Progenitor cell of endocrine pancreas (in vitro differentiated cells): ENCODE data around the gene TMEM61. TPM values are rescaled to one million over a fixed set of nuclear protein-coding genes. Genes with fewer than 3 reads are reported as not detected.

Source experiments
- DNase-seq: peaks from one replicate; pipeline ENCODE4 v3.0.0; 2021; ENCODE audit warnings: low spot score; ENCODE audit not compliant: unreplicated experiment
- H3K27ac Mint-ChIP-seq: 2 replicates; pipeline ENCODE4 v1.8.0; 2021; ENCODE audit warnings: mild to moderate bottlenecking, moderate library complexity, mixed read lengths
- H3K27me3 Mint-ChIP-seq: 2 replicates; pipeline ENCODE4 v1.8.0; 2021; ENCODE audit warnings: mixed read lengths
- H3K36me3 Mint-ChIP-seq: 2 replicates; pipeline ENCODE4 v1.8.0; 2022; ENCODE audit warnings: mixed read lengths; ENCODE audit not compliant: insufficient read depth
- H3K4me1 Mint-ChIP-seq: 2 replicates; pipeline ENCODE4 v1.8.0; 2021; ENCODE audit warnings: low read depth, mixed read lengths
- H3K4me3 Mint-ChIP-seq: 2 replicates; pipeline ENCODE4 v1.8.0; 2021; ENCODE audit warnings: low read depth, mild to moderate bottlenecking, moderate library complexity, mixed read lengths
- H3K9me3 Mint-ChIP-seq: 2 replicates; pipeline ENCODE4 v1.8.0; 2021; ENCODE audit warnings: low read depth, mixed read lengths
- total RNA-seq: library from RNA; stranded (reverse); gene quantifications from 2 replicates; pipeline ENCODE4 v1.2.1, GENCODE V29; 2021
- TF ChIP-seq, protein P1 (sequence below): fragments of 200-600 bp; sonication (generic); IDR thresholded peaks from one replicate; pipeline ENCODE4 v1.5.0; 2021; ENCODE audit warnings: antibody characterized with exemption, mild to moderate bottlenecking; ENCODE audit not compliant: unreplicated experiment

Gene TMEM61
- total RNA-seq, 1 donor from 2014 or later = 0.53 TPM

DNA sequence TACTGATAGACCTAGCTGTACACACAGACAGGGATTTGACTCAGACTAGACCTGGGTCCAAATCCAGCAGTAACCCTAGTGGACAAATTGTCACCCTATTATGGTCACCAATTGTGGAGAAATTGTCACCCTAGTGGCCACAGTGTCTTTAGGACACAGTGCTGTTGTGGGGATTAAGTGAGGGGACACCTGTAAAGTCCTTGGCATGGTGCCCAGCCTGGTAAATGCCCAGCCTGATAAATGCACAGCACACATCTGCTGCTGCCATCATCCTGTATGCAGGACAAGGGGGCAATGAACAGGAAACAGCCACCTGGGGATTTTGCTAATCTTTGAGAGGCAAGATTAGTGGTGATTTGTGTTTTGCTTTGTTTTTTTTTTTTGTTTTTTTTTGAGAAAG is 2.3 kb downstream of the TMEM61 start:
- peaks cover 5% of the 10 kb centered on the region for H3K4me1 Mint-ChIP-seq
- H3K27me3 Mint-ChIP-seq = peaks cover 68% of the 10 kb centered on the region
- H3K9me3 Mint-ChIP-seq = no peaks in the 10 kb centered on the region
- H3K4me3 Mint-ChIP-seq = no peak overlapping the region
- no peak for DNase-seq
- TF ChIP-seq, protein P1, sequence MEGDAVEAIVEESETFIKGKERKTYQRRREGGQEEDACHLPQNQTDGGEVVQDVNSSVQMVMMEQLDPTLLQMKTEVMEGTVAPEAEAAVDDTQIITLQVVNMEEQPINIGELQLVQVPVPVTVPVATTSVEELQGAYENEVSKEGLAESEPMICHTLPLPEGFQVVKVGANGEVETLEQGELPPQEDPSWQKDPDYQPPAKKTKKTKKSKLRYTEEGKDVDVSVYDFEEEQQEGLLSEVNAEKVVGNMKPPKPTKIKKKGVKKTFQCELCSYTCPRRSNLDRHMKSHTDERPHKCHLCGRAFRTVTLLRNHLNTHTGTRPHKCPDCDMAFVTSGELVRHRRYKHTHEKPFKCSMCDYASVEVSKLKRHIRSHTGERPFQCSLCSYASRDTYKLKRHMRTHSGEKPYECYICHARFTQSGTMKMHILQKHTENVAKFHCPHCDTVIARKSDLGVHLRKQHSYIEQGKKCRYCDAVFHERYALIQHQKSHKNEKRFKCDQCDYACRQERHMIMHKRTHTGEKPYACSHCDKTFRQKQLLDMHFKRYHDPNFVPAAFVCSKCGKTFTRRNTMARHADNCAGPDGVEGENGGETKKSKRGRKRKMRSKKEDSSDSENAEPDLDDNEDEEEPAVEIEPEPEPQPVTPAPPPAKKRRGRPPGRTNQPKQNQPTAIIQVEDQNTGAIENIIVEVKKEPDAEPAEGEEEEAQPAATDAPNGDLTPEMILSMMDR = no peak
- H3K36me3 Mint-ChIP-seq = no peaks in the 10 kb centered on the region
- H3K27ac Mint-ChIP-seq = no peak overlapping the region

GRCh38 chr1:54984131-54984842 is 3.9 kb downstream of the TMEM61 start:
- no peak overlapping the region for H3K27ac Mint-ChIP-seq
- no peaks in the 10 kb centered on the region for H3K36me3 Mint-ChIP-seq
- DNase-seq = no peak
- no peak overlapping the region for H3K4me3 Mint-ChIP-seq
- TF ChIP-seq, protein P1 = no peak
- H3K27me3 Mint-ChIP-seq = peaks cover 52% of the 10 kb centered on the region
- H3K4me1 Mint-ChIP-seq = peaks cover 5% of the 10 kb centered on the region
- H3K9me3 Mint-ChIP-seq = no peaks in the 10 kb centered on the region

DNA sequence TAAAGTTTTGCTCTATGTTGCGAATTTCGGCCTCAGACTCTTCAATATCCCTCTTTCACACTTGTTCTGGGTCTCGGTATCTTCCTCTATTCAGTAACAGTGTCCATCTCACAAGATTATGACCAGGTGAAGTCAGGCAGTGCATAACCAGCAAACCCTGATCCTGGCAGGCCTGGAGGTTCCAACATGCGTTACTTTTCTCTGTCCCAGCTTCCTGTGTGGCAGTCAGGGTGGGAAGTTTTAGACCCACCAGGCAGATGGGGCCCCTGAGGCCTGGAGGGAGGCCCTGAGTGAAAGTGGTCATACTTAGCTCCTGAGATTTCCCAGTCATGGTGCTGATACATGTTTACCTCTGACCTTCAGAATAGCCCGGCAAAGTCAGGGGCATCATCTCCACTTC is 5.1 kb downstream of the TMEM61 start:
- DNase-seq = no peak
- Mint-ChIP-seq H3K36me3 (no peaks in the 10 kb centered on the region), H3K4me3 (no peak overlapping the region), H3K27me3 (peaks cover 44% of the 10 kb centered on the region), H3K4me1 (peaks cover 2% of the 10 kb centered on the region), H3K9me3 (no peaks in the 10 kb centered on the region), H3K27ac (no peak overlapping the region)
- TF ChIP-seq, protein P1 = no peak

DNA sequence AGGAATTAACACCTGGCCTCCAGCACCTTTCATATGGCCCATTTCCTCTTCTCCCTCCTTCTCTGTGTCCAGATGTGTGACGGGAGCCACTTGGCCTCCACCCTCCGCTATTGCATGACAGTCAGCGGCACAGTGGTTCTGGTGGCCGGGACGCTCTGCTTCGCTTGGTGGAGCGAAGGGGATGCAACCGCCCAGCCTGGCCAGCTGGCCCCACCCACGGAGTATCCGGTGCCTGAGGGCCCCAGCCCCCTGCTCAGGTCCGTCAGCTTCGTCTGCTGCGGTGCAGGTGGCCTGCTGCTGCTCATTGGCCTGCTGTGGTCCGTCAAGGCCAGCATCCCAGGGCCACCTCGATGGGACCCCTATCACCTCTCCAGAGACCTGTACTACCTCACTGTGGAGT is 5.6 kb downstream of the TMEM61 start:
- TF ChIP-seq, protein P1 = no peak
- peaks cover 1% of the 10 kb centered on the region for H3K4me1 Mint-ChIP-seq
- no peaks in the 10 kb centered on the region for H3K36me3 Mint-ChIP-seq
- H3K27ac Mint-ChIP-seq = no peak overlapping the region
- no peak overlapping the region for H3K4me3 Mint-ChIP-seq
- DNase-seq = no peak
- H3K9me3 Mint-ChIP-seq = no peaks in the 10 kb centered on the region
- H3K27me3 Mint-ChIP-seq = peaks cover 43% of the 10 kb centered on the region

- TF ChIP-seq, protein P1 = no peak
- Mint-ChIP-seq H3K27ac (no peak overlapping the region), H3K4me3 (no peak overlapping the region), H3K9me3 (no peaks in the 10 kb centered on the region), H3K27me3 (peaks cover 41% of the 10 kb centered on the region), H3K36me3 (no peaks in the 10 kb centered on the region), H3K4me1 (no peaks in the 10 kb centered on the region)
- DNase-seq = no peak
These were observed 6.1 kb downstream of the TMEM61 start for GRCh38 chr1:54986533-54986932.
